ENCODE measurements around the gene FOXE1.

FOXE1 gene

DNA sequence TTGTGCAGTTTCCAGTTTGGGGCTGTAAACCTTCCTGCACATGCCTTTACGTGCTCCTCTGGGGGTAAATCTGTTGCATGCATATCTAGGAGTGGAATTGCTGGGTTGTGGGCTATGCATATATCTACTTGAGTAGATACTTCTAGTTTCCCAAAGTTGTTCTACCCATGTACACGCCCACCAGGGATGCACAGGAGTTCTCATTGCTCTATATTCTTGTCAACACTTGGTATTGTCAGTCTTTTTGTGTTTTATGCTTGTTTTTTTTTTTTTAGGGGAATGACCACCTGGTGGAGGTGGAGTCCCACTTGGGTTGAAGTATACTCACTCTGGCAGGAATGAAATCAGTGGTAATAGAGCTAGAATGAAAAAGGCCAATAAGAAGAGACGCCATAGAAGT lies 23.0 kb downstream of the FOXE1 start:
- TF ChIP-seq, protein P1, sequence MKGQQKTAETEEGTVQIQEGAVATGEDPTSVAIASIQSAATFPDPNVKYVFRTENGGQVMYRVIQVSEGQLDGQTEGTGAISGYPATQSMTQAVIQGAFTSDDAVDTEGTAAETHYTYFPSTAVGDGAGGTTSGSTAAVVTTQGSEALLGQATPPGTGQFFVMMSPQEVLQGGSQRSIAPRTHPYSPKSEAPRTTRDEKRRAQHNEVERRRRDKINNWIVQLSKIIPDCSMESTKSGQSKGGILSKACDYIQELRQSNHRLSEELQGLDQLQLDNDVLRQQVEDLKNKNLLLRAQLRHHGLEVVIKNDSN (IDR thresholded peaks at IDR 0.05): no peak
- TF ChIP-seq YY1 (IDR thresholded peaks at IDR 0.05; ENCODE audit: low read depth) (no peak), EGR1 (IDR thresholded peaks at IDR 0.05) (no peak), CEBPB (IDR thresholded peaks at IDR 0.05) (no peak), TAF1 (IDR thresholded peaks at IDR 0.05; ENCODE audit: low read depth) (no peak), RAD21 (IDR thresholded peaks at IDR 0.05; ENCODE audit: low read depth) (no peak), TCF12 (IDR thresholded peaks at IDR 0.05; ENCODE audit: low read depth) (no peak), CREB1 (IDR thresholded peaks at IDR 0.05; ENCODE audit: low read depth) (no peak), EP300 (IDR thresholded peaks at IDR 0.05; ENCODE audit: borderline replicate concordance) (no peak), FOXM1 (IDR thresholded peaks at IDR 0.05; ENCODE audit: borderline replicate concordance, low read depth) (no peak), TEAD4 (IDR thresholded peaks at IDR 0.05) (no peak), NFIC (IDR thresholded peaks at IDR 0.05) (no peak), ZBTB7A (IDR thresholded peaks at IDR 0.05; ENCODE audit: low read depth) (no peak)
- TF ChIP-seq, protein P2, sequence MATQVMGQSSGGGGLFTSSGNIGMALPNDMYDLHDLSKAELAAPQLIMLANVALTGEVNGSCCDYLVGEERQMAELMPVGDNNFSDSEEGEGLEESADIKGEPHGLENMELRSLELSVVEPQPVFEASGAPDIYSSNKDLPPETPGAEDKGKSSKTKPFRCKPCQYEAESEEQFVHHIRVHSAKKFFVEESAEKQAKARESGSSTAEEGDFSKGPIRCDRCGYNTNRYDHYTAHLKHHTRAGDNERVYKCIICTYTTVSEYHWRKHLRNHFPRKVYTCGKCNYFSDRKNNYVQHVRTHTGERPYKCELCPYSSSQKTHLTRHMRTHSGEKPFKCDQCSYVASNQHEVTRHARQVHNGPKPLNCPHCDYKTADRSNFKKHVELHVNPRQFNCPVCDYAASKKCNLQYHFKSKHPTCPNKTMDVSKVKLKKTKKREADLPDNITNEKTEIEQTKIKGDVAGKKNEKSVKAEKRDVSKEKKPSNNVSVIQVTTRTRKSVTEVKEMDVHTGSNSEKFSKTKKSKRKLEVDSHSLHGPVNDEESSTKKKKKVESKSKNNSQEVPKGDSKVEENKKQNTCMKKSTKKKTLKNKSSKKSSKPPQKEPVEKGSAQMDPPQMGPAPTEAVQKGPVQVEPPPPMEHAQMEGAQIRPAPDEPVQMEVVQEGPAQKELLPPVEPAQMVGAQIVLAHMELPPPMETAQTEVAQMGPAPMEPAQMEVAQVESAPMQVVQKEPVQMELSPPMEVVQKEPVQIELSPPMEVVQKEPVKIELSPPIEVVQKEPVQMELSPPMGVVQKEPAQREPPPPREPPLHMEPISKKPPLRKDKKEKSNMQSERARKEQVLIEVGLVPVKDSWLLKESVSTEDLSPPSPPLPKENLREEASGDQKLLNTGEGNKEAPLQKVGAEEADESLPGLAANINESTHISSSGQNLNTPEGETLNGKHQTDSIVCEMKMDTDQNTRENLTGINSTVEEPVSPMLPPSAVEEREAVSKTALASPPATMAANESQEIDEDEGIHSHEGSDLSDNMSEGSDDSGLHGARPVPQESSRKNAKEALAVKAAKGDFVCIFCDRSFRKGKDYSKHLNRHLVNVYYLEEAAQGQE (IDR thresholded peaks at IDR 0.05; ENCODE audit: low read depth): no peak
- TF ChIP-seq, protein P3, sequence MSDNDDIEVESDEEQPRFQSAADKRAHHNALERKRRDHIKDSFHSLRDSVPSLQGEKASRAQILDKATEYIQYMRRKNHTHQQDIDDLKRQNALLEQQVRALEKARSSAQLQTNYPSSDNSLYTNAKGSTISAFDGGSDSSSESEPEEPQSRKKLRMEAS (IDR thresholded peaks at IDR 0.05): no peak

DNA sequence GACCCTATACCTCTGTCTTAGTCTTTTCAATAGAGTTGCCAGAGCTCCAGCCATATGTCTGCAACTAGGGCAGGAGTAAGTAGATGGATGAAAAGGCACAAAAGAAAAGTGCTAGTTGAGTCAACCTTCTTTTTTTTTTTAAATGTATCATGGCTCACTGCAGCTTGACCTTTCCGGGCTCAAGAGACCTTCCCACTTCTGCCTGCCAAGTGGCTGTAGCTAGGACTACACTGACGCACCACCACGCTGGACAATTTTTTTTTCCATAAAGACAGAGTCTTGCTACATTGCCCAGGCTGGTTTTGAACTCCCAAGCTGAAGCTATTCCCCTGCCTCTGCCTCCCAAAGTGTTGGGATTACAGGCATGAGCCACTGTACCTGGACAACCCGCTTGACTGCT lies 27.3 kb downstream of the FOXE1 start:
- TF ChIP-seq EGR1 (IDR thresholded peaks at IDR 0.05) (no peak), CEBPB (IDR thresholded peaks at IDR 0.05) (no peak), ZBTB7A (IDR thresholded peaks at IDR 0.05; ENCODE audit: low read depth) (no peak)

DNA sequence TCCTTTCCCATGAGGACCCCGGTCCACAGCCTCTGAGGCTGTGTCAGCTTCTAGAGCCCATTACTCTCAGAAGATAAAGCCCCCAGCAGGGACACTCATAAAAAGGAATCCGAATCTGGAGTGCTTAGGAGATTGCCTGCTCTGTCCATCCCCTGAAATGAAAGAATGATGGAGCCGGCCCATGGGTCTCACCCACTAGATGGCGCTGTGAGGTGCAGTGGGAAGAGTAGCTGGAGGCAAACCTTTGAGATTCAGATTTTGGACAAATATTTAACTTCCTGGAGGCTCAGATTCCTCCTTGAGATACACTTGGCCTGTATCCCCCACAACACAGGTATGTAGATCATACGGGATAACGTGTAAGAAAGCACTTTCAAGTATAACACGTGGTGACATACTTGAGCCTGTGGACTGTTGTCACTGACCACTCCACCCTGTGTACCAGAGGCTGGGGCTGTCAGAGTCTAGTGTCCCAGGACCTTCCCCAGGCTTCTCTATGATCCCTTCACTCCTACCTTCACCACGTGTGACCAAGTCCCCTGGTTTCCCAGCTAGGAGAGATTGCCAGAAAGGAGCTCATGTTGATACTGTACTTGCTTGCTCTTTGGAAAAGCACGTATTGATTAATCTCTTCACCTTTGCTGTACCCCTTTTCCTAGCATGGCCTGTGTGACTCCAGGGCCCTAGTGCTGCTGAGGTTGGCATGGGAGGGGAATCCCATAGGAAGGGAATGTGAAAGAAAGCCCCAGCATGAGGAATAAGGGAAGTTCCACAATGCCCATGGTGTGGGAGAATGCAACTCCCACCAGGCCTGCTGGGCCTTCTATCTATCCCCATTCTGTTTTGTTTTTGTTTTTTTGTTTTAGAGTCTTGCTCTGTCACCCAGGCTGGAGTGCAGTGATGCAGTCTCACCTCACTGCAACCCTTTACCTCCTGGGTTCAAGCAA lies 37.2 kb downstream of the FOXE1 start:
- TF ChIP-seq, protein P2 (IDR thresholded peaks at IDR 0.05; ENCODE audit: low read depth): no peak
- peak; percentile 46 for TF ChIP-seq RAD21 (IDR thresholded peaks at IDR 0.05; ENCODE audit: low read depth)

DNA sequence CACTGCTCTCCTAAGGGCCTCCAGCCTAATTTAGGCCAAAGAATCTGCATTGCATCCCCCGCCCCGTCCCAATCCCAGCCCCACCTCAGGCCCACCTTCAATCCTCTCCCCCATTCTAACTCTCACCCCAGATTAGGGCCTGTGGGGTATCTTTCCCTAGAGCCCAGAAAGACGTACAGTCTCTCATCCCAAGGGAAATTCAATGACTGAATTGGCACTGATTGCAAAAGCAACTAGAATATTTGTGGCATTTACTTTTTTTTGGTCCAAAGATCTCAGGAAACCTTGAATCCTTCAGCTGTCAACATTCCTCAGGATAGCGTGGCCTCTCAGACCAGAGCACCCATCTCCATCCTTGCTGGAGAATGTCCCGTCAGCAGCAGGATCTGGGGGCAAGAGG lies 38.7 kb downstream of the FOXE1 start:
- TF ChIP-seq EGR1 (IDR thresholded peaks at IDR 0.05) (no peak), TEAD4 (IDR thresholded peaks at IDR 0.05) (no peak), NFIC (IDR thresholded peaks at IDR 0.05) (no peak), RAD21 (IDR thresholded peaks at IDR 0.05; ENCODE audit: low read depth) (no peak), TCF12 (IDR thresholded peaks at IDR 0.05; ENCODE audit: low read depth) (no peak)
- TF ChIP-seq, protein P1 (IDR thresholded peaks at IDR 0.05): no peak

DNA sequence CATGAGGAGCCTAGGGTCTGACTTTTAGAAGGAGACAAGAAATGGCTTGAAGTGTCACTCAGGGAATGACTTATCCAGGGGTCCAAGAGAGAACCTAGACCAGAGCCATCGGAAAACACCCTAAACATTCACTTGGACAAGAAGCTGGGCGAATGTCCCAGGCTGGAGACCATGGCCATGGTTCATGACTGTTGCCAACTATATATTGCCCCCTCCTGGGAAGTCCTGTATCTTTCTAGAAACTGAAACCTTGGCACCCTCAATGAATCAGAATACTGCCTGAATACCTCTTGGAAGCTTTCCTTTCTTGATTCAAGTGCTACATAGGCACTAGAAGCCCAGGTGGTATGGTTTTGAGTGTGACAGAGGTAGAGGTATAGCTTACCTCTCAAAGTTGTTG lies 39.4 kb downstream of the FOXE1 start:
- TF ChIP-seq RAD21 (IDR thresholded peaks at IDR 0.05; ENCODE audit: low read depth) (peak; percentile 9; the same call in 1 of the 2 replicates), CREB1 (IDR thresholded peaks at IDR 0.05; ENCODE audit: low read depth) (no peak), TCF12 (IDR thresholded peaks at IDR 0.05; ENCODE audit: low read depth) (no peak)

DNA sequence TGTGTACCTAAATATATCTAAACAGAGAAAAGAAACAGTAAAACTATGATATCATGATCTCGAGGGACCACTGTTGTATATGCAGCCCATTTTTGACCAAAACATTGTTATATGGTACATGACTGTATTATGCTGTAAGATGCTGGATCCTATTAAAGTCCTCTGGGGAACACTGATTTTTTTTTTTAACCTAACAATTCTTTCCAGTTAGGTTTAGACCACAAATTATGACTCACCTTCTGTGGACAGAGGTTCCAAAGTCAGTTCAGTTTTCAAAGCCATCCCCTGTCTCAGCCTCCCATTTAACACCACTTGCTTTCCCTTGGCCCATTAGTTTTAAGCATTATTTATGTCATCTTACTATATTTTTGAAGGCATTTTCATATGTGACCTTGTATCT lies 42.2 kb downstream of the FOXE1 start:
- TF ChIP-seq FOXM1 (IDR thresholded peaks at IDR 0.05; ENCODE audit: borderline replicate concordance, low read depth) (no peak), NFIC (IDR thresholded peaks at IDR 0.05) (no peak), EGR1 (IDR thresholded peaks at IDR 0.05) (no peak), TEAD4 (IDR thresholded peaks at IDR 0.05) (no peak), CEBPB (IDR thresholded peaks at IDR 0.05) (no peak), TAF1 (IDR thresholded peaks at IDR 0.05; ENCODE audit: low read depth) (no peak), CREB1 (IDR thresholded peaks at IDR 0.05; ENCODE audit: low read depth) (no peak), YY1 (IDR thresholded peaks at IDR 0.05; ENCODE audit: low read depth) (no peak), ZBTB7A (IDR thresholded peaks at IDR 0.05; ENCODE audit: low read depth) (no peak), RAD21 (IDR thresholded peaks at IDR 0.05; ENCODE audit: low read depth) (no peak), TCF12 (IDR thresholded peaks at IDR 0.05; ENCODE audit: low read depth) (no peak), EP300 (IDR thresholded peaks at IDR 0.05; ENCODE audit: borderline replicate concordance) (no peak)
- TF ChIP-seq, protein P3 (IDR thresholded peaks at IDR 0.05): no peak
- TF ChIP-seq, protein P2 (IDR thresholded peaks at IDR 0.05; ENCODE audit: low read depth): no peak
- TF ChIP-seq, protein P1 (IDR thresholded peaks at IDR 0.05): no peak

Data from Ishikawa (cell line).